Spinal cord (tissue), 10 donors: ENCODE results near the gene PEMT. TPM values are rescaled to one million over a fixed set of nuclear protein-coding genes. Genes with fewer than 3 reads are reported as not detected.

Experiments used
- DNase-seq, 6 donors: peaks; one replicate each; pipeline versions ENCODE4 v3.0.0 to v3.0.0-alpha.2; 2013 to 2015; ENCODE audit warnings: low spot score in 6 of 6, low read depth in 4 of 6
- H3K27ac ChIP-seq: one replicate; pipeline ENCODE4 v1.5.1; 2013; ENCODE audit warnings: low read depth, low read length, control low read depth
- H3K27me3 ChIP-seq: one replicate; pipeline ENCODE4 v1.6.1; 2013; ENCODE audit warnings: low read length; ENCODE audit not compliant: control insufficient read depth, insufficient read depth
- H3K36me3 ChIP-seq: one replicate; pipeline ENCODE4 v1.6.1; 2013; ENCODE audit warnings: low read length; ENCODE audit not compliant: control insufficient read depth, insufficient read depth
- H3K4me1 ChIP-seq: one replicate; pipeline ENCODE4 v1.6.1; 2013; ENCODE audit warnings: low read length; ENCODE audit not compliant: control insufficient read depth, insufficient read depth
- H3K4me3 ChIP-seq: one replicate; pipeline ENCODE4 v1.5.1; 2013; ENCODE audit warnings: low read depth, low read length, control low read depth
- H3K9me3 ChIP-seq: one replicate; pipeline ENCODE4 v1.6.1; 2013; ENCODE audit warnings: low read length; ENCODE audit not compliant: control insufficient read depth, insufficient read depth
- WGBS: methylation state at CpG from one replicate; pipeline ENCODE4 v1.1.5; 2013; ENCODE audit warnings: missing lambda C conversion rate; ENCODE audit not compliant: insufficient coverage; 5-methylcytosine and 5-hydroxymethylcytosine counted together
- polyA plus RNA-seq, 2 donors: library from polyadenylated mRNA; unstranded; fragments of 120-200 nt; gene quantifications; one replicate each; pipeline ENCODE4 v1.2.1, GENCODE V29; 2013; ENCODE audit not compliant: insufficient read length in 2 of 2
- total RNA-seq, 2 donors: library from RNA; depleted of rRNA in 1 of 2; stranded (reverse); fragments of 120-200 nt in 1 of 2; fragments of >200 nt in 1 of 2; gene quantifications; one replicate each; pipeline versions ENCODE4 v1.2.3 to v1.2.4, GENCODE V29; 2013 to 2014
- donor health status: healthy.

PEMT gene
- total and polyA plus RNA-seq, 4 donors, result 28.5 to 48.3 (median 43.9) TPM

GRCh38 chr17:17565471-17566339, 25.8 kb downstream of the PEMT start:
- Histone ChIP-seq H3K4me3 (no peak overlapping the region), H3K36me3 (peaks cover 42% of the 10 kb centered on the region), H3K27me3 (no peaks in the 10 kb centered on the region), H3K9me3 (no peaks in the 10 kb centered on the region), H3K27ac (peak overlapping the region; percentile 21), H3K4me1 (peaks cover 70% of the 10 kb centered on the region)
- DNase-seq, result peak in 2 of 6 donors; percentile 17 to 61
- WGBS, result 82% methylated on average over 8 of the region's 10 CpGs

- no peaks in the 10 kb centered on the region for H3K9me3 ChIP-seq
- H3K36me3 ChIP-seq, result peaks cover 48% of the 10 kb centered on the region
- H3K27ac ChIP-seq, result no peak overlapping the region
- H3K27me3 ChIP-seq, result no peaks in the 10 kb centered on the region
- WGBS, result 78% methylated on average over 4 of the region's 5 CpGs
- no peak for DNase-seq
- peaks cover 62% of the 10 kb centered on the region for H3K4me1 ChIP-seq
- no peak overlapping the region for H3K4me3 ChIP-seq
Observed at GRCh38 chr17:17564896-17565295, 26.6 kb downstream of the PEMT start.

- H3K36me3 ChIP-seq, result peaks cover 53% of the 10 kb centered on the region
- H3K9me3 ChIP-seq, result no peaks in the 10 kb centered on the region
- no peak overlapping the region for H3K4me3 ChIP-seq
- no peak overlapping the region for H3K27ac ChIP-seq
- no peaks in the 10 kb centered on the region for H3K27me3 ChIP-seq
- 91% methylated on average over 4 of the region's 4 CpGs for WGBS
- peaks cover 56% of the 10 kb centered on the region for H3K4me1 ChIP-seq
- DNase-seq, result no peak
Observed at GRCh38 chr17:17564323-17564722, 27.2 kb downstream of the PEMT start.

GRCh38 chr17:17563530-17563929, 28.0 kb downstream of the PEMT start:
- Histone ChIP-seq H3K36me3 (peaks cover 52% of the 10 kb centered on the region), H3K27ac (no peak overlapping the region), H3K9me3 (no peaks in the 10 kb centered on the region), H3K4me1 (peaks cover 51% of the 10 kb centered on the region), H3K27me3 (no peaks in the 10 kb centered on the region), H3K4me3 (no peak overlapping the region)
- 93% methylated on average over 12 of the region's 13 CpGs for WGBS
- no peak for DNase-seq

- H3K4me1 ChIP-seq, result peaks cover 50% of the 10 kb centered on the region
- no peaks in the 10 kb centered on the region for H3K9me3 ChIP-seq
- no peak overlapping the region for H3K4me3 ChIP-seq
- DNase-seq, result no peak
- H3K36me3 ChIP-seq, result peaks cover 52% of the 10 kb centered on the region
- no peaks in the 10 kb centered on the region for H3K27me3 ChIP-seq
- WGBS, result 87% methylated on average over 15 of the region's 15 CpGs
- no peak overlapping the region for H3K27ac ChIP-seq
Observed at GRCh38 chr17:17562146-17562511, 29.4 kb downstream of the PEMT start.

GRCh38 chr17:17561408-17562145, 29.9 kb downstream of the PEMT start:
- no peak overlapping the region for H3K27ac ChIP-seq
- no peak for DNase-seq
- 89% methylated on average over 30 of the region's 30 CpGs for WGBS

GRCh38 chr17:17560975-17561374, 30.5 kb downstream of the PEMT start:
- H3K36me3 ChIP-seq, result peaks cover 47% of the 10 kb centered on the region
- no peak overlapping the region for H3K27ac ChIP-seq
- no peaks in the 10 kb centered on the region for H3K9me3 ChIP-seq
- no peak for DNase-seq
- no peak overlapping the region for H3K4me3 ChIP-seq
- WGBS, result 89% methylated on average over 10 of the region's 10 CpGs
- peaks cover 50% of the 10 kb centered on the region for H3K4me1 ChIP-seq
- H3K27me3 ChIP-seq, result no peaks in the 10 kb centered on the region

More at GRCh38 chr17:17561408-17562145, 29.9 kb downstream of the PEMT start:
- Histone ChIP-seq H3K9me3 (no peaks in the 10 kb centered on the region), H3K27me3 (no peaks in the 10 kb centered on the region), H3K4me3 (no peak overlapping the region), H3K4me1 (peaks cover 50% of the 10 kb centered on the region), H3K36me3 (peaks cover 51% of the 10 kb centered on the region)

- DNase-seq, result no peak
- H3K9me3 ChIP-seq, result no peaks in the 10 kb centered on the region
- H3K36me3 ChIP-seq, result peaks cover 51% of the 10 kb centered on the region
- WGBS, result 97% methylated on average over 9 of the region's 10 CpGs
- no peaks in the 10 kb centered on the region for H3K27me3 ChIP-seq
- no peak overlapping the region for H3K27ac ChIP-seq
- no peak overlapping the region for H3K4me3 ChIP-seq
- H3K4me1 ChIP-seq, result peaks cover 45% of the 10 kb centered on the region
Observed at GRCh38 chr17:17560167-17560566, 31.3 kb downstream of the PEMT start.

GRCh38 chr17:17559164-17559563, 32.3 kb downstream of the PEMT start:
- Histone ChIP-seq H3K36me3 (peaks cover 50% of the 10 kb centered on the region), H3K27me3 (no peaks in the 10 kb centered on the region), H3K9me3 (no peaks in the 10 kb centered on the region), H3K4me1 (peaks cover 39% of the 10 kb centered on the region), H3K4me3 (no peak overlapping the region), H3K27ac (no peak overlapping the region)
- DNase-seq, result no peak
- 89% methylated on average over 8 of the region's 8 CpGs for WGBS
